ENCODE data around the gene ST13.
A peak's percentile ranks its signal among the peaks of the same experiment; 100 is the strongest.

ST13 gene

DNA sequence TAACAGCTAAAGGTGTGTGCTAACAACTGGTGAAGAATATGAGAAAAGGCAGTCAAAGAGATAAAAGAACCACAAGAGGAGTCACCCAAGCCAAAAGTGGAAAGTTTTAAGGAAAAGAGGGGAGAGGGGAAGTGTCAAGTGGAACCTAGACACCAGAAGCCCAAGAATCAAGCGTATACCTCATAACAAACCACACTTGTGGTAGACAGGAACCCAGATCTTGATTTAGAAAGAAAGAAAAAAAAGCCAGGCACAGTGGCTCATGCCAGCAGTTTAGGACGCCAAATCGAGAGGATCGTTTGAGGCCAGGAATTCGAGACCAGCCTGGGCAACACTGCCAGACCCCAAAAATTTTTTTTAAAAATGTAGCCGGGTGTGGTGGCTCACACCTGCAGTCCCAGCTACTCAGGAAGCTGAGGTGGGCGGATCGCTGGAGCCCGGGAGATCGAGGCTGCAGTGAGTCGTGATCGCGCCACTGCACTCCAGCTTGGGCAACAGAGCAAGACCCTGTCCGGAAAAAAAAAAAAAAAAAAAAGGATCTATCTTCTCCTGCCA, 38.2 kb downstream of the ST13 start:
- peak overlapping the region; percentile 82 for H3K27ac ChIP-seq
- TF ChIP-seq, protein P1, sequence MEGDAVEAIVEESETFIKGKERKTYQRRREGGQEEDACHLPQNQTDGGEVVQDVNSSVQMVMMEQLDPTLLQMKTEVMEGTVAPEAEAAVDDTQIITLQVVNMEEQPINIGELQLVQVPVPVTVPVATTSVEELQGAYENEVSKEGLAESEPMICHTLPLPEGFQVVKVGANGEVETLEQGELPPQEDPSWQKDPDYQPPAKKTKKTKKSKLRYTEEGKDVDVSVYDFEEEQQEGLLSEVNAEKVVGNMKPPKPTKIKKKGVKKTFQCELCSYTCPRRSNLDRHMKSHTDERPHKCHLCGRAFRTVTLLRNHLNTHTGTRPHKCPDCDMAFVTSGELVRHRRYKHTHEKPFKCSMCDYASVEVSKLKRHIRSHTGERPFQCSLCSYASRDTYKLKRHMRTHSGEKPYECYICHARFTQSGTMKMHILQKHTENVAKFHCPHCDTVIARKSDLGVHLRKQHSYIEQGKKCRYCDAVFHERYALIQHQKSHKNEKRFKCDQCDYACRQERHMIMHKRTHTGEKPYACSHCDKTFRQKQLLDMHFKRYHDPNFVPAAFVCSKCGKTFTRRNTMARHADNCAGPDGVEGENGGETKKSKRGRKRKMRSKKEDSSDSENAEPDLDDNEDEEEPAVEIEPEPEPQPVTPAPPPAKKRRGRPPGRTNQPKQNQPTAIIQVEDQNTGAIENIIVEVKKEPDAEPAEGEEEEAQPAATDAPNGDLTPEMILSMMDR (conservative IDR thresholded peaks at IDR 0.05), result no peak

DNA sequence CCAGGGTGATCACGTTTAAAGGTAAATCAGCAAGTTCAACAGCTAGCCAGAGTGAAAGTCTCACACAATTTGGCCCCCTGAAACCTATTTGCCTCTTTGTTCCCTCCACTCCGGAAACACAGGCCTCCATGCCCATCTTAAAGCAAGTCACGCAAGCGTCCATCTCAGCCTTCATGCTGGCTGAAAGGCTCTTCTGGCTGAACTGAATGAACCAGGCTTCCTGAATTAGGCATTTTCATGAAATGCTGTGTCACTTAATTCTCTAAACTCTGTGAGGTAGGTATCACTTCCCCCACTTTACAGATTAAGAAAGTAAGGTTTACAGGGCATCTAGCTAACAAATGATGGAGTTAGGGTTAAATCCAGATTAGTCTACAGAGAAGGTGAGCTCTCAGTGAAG, 38.7 kb downstream of the ST13 start:
- TF ChIP-seq, protein P1 (conservative IDR thresholded peaks at IDR 0.05), result no peak
- no peak overlapping the region; the same call in 1 of the 2 replicates for H3K27ac ChIP-seq

DNA sequence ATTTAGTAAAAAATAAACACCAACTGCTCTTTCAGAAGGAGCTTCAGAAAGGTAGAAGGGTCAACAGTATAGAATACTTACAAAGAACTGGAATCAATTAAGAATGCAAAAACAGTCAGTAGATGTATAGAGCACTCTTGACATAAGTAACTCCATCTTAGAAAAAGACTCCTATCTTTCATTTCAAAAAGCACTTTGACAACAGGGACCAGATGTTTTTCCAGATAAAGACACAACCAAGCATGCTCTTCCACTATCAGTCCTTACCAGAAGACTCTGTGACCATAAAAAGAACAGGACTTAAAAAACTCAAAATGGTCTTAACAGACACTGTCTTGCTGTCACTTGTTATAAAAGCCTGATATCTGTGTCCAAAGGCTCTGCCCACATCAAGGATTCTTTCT, 42.5 kb downstream of the ST13 start:
- H3K27ac ChIP-seq, result no peak overlapping the region
- TF ChIP-seq, protein P1 (conservative IDR thresholded peaks at IDR 0.05), result no peak

DNA sequence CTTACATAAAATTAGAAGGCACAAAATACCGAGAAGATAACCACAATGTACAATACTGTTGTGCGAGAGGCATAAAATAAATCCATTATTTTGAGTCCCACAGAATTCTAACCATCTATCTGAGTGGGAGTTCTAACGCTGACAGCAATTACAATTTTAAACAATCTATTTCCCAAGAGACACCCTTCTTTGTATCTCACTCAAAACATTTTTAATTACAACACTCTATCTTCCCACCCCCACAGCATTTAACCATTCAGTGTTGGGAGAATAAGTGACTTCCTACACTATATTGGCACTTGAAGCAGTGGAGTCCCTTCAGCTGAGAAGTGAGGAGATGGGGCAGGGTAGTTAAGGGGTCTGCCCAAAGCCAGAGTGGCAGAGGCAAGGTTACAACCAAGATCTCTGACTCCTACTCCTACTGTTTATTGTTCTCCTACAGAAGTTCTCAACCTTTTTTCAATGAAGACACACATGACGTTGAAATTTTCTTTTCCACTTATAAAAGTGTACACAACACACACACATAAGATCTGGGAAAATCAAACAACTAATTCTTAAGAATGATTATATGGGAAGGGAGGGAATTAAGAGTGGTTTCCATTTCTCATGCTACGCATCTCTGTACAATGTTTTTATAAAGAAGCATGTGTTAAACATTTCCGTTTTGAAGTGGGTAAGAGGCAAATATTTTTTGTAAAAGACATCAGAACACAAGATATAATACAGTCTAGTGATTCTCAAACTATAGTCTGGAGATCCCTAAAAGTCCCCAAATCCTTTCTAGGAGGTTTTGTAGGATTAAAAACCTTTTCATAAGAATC, 48.2 kb downstream of the ST13 start:
- TF ChIP-seq, protein P1 (conservative IDR thresholded peaks at IDR 0.05), result no peak
- no peak overlapping the region for H3K27ac ChIP-seq

DNA sequence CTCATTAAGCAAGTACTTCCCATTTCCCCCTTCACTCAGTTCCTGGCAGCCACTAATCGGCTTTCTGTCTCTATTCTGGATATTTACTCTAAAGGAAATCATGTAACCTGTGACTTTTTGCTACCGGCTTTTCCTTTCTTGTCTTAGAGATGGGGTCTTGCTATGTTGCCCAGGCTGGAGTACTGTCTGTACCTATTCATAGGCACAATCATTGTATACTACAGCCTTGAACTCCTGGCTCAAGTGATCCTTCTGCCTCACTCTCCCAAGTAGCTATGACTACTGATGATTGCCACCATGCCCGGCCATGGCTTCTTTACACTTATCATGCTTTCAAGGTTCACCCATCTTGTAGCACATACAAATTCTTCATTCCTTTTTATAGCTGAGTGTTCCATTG, 49.7 kb downstream of the ST13 start:
- TF ChIP-seq, protein P1 (conservative IDR thresholded peaks at IDR 0.05), result no peak
- no peak overlapping the region for H3K27ac ChIP-seq

DNA sequence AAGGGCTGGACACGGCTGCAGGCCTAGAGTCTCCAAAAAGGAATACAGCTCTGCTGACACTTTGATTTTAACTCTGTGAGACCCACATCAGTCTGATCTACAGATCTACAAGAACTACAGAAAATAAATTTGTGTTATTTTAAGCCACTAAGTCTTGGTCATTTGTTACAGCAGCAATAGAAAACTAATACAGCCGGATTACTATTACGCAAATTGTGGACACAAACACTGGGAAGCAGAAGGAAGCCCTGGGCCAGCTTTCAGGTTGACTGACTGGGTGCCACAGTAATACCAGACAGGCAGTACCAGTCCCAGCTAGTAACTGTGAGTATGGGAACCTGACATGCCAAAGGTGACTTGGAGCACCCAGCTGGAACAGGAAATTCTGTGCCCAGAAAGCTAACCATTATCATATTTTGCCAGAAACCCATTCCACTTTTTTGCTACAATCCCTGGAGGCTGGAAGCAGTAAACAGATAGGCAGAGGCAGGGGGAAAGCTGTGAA, 50.7 kb downstream of the ST13 start:
- no peak overlapping the region for H3K27ac ChIP-seq
- TF ChIP-seq, protein P1 (conservative IDR thresholded peaks at IDR 0.05), result no peak

DNA sequence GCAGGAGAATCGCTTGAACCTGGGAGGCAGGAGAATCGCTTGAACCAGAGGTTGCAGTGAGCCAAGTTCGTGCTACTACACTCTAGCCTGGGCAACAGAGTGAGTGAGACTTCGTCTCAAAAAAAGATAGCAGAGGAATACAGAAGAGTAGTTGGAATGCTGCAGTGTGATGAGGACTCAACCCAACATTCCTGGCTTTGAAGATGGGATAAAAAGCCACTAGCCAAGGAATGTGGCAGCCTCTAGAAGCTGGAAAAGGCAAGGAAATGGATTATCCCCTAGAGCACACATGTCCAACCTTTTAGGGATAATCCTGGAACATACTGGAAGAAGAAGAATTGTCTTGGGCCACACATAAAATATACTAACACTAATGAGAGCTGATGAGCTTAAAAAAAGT, 51.2 kb downstream of the ST13 start:
- H3K27ac ChIP-seq, result no peak overlapping the region; the same call in 1 of the 2 replicates
- TF ChIP-seq, protein P1 (conservative IDR thresholded peaks at IDR 0.05), result no peak

Measured in VCaP (cell line).